Mesendoderm (in vitro differentiated cells): ENCODE results near the gene GPR156.

Experiments
- DNase-seq: peaks from one replicate; pipeline ENCODE4 v3.0.0; 2013
- H2AK5ac ChIP-seq: 2 replicates; pipeline ENCODE4 v1.6.1; 2013; ENCODE audit warnings: low read length, inconsistent platforms
- H2BK120ac ChIP-seq: 2 replicates; pipeline ENCODE4 v1.6.1; 2013; ENCODE audit warnings: low read depth, mild to moderate bottlenecking, low read length, moderate library complexity, mixed read lengths
- H2BK15ac ChIP-seq: replicated peaks from 2 replicates; pipeline ENCODE4 v1.6.1; 2013; ENCODE audit warnings: low read depth, mild to moderate bottlenecking, moderate library complexity
- H2BK5ac ChIP-seq: 2 replicates; pipeline ENCODE4 v1.6.1; 2013; ENCODE audit warnings: low read length, inconsistent platforms
- H3K18ac ChIP-seq: 2 replicates; pipeline ENCODE4 v1.6.1; 2013; ENCODE audit warnings: mild to moderate bottlenecking, low read length, mixed read lengths
- H3K23ac ChIP-seq: one replicate; pipeline ENCODE4 v1.6.1; 2013; ENCODE audit warnings: low read length
- H3K27ac ChIP-seq: 2 replicates; pipeline ENCODE4 v1.5.1; 2013; ENCODE audit warnings: low read depth, mild to moderate bottlenecking, inconsistent platforms, low read length, moderate library complexity
- H3K27me3 ChIP-seq: 2 replicates; pipeline ENCODE4 v1.6.1; 2013; ENCODE audit warnings: low read length, control low read depth, mild to moderate bottlenecking, inconsistent platforms; ENCODE audit not compliant: insufficient read depth, poor library complexity
- H3K36me3 ChIP-seq: 2 replicates; pipeline ENCODE4 v1.6.1; 2013; ENCODE audit warnings: low read length, inconsistent platforms; ENCODE audit not compliant: control insufficient read depth, insufficient read depth
- H3K4ac ChIP-seq: one replicate; pipeline ENCODE4 v1.6.1; 2013; ENCODE audit warnings: low read depth, mild to moderate bottlenecking, low read length, moderate library complexity
- H3K4me1 ChIP-seq: 2 replicates; pipeline ENCODE4 v1.6.1; 2013; ENCODE audit warnings: low read depth, low read length, inconsistent platforms; ENCODE audit not compliant: control insufficient read depth
- H3K4me2 ChIP-seq: 2 replicates; pipeline ENCODE4 v1.6.1; 2013; ENCODE audit warnings: low read length
- H3K4me3 ChIP-seq: 2 replicates; pipeline ENCODE4 v1.5.1; 2013; ENCODE audit warnings: mild to moderate bottlenecking, low read length
- H3K56ac ChIP-seq: one replicate; pipeline ENCODE4 v1.6.1; 2013; ENCODE audit warnings: low read length
- H3K79me1 ChIP-seq: 2 replicates; pipeline ENCODE4 v1.6.1; 2013; ENCODE audit warnings: low read length, inconsistent platforms
- H3K79me2 ChIP-seq: 2 replicates; pipeline ENCODE4 v1.6.1; 2013; ENCODE audit warnings: mild to moderate bottlenecking, low read length; ENCODE audit not compliant: control insufficient read depth, insufficient read depth
- H3K9ac ChIP-seq: 2 replicates; pipeline ENCODE4 v1.6.1; 2013; ENCODE audit warnings: low read length, inconsistent platforms
- H4K5ac ChIP-seq: one replicate; pipeline ENCODE4 v1.6.1; 2013; ENCODE audit warnings: low read length
- H4K8ac ChIP-seq: one replicate; pipeline ENCODE4 v1.6.1; 2013; ENCODE audit warnings: low read depth, mild to moderate bottlenecking, control low read depth, low read length, moderate library complexity
- WGBS: extraction: QIAGEN DNeasy Blood & Tissue Kit; methylation state at CpG from one replicate; pipeline ENCODE4 v1.1.7; 2013; ENCODE audit warnings: low lambda C conversion rate, missing lambda C conversion rate; ENCODE audit not compliant: insufficient coverage; ENCODE audit errors: extremely low coverage; 5-methylcytosine and 5-hydroxymethylcytosine counted together

Gene GPR156

GRCh38 chr3:120142236-120142635 lies 142.8 kb downstream of the GPR156 start:
- Histone ChIP-seq H3K23ac (no peak overlapping the region), H3K18ac (no peak overlapping the region), H3K79me1 (no peaks in the 10 kb centered on the region), H3K4me1 (peaks cover 4% of the 10 kb centered on the region), H2BK120ac (no peak overlapping the region), H2BK15ac (no peak overlapping the region), H4K8ac (no peak overlapping the region), H3K56ac (no peak overlapping the region), H3K4me2 (no peak overlapping the region), H2AK5ac (no peak overlapping the region), H3K79me2 (no peaks in the 10 kb centered on the region), H3K27ac (no peak overlapping the region), H3K27me3 (no peaks in the 10 kb centered on the region), H3K4me3 (no peak overlapping the region), H3K9ac (no peak overlapping the region), H4K5ac (no peak overlapping the region), H2BK5ac (no peak overlapping the region), H3K36me3 (no peaks in the 10 kb centered on the region), H3K4ac (no peak overlapping the region)
- DNase-seq, result no peak
- WGBS, result no CpG with 5 or more reads among the region's 4 CpGs

DNA sequence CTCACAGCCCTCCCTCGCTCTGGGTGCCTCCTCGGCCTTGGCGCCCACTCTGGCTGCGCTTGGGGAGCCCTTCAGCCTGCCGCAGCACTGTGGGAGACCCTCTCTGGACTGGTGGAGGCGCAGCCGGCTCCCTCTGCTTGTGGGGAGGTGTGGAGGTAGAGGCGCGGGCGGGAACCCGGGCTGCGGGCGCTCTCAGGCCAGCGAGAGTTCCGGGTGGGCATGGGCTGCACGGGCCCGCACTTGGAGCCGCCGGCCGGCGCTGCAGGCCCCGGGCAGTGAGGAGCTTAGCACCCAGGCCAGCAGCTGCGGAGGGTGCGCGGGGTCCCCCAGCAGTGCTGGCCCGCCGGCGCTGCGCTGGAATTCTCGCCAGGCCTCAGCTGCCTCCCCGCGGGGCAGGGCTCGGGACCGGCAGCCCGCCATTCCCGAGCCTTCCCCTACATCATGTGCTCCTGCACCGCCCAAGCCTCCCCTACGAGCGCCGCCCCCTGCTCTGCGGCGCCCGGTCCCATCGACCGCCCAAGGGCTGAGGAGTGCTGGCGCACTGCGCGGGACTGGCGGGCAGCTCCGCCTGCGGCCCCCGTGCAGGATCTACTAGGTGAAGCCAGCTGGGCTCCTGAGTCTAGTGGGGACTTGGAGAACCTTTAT lies 144.8 kb downstream of the GPR156 start:
- no CpG with 5 or more reads among the region's 52 CpGs for WGBS
- no peak overlapping the region for H3K23ac ChIP-seq
- no peak overlapping the region for H3K9ac ChIP-seq
- no peak overlapping the region for H2AK5ac ChIP-seq
- H4K8ac ChIP-seq, result no peak overlapping the region
- no peak overlapping the region for H3K4me2 ChIP-seq
- no peaks in the 10 kb centered on the region for H3K79me2 ChIP-seq
- H3K27me3 ChIP-seq, result no peaks in the 10 kb centered on the region
- H3K4me3 ChIP-seq, result no peak overlapping the region
- no peak overlapping the region for H2BK15ac ChIP-seq
- no peak overlapping the region for H3K18ac ChIP-seq
- no peak overlapping the region for H3K27ac ChIP-seq
- H3K4me1 ChIP-seq, result no peaks in the 10 kb centered on the region
- H3K36me3 ChIP-seq, result no peaks in the 10 kb centered on the region
- no peak overlapping the region for H3K4ac ChIP-seq
- H3K56ac ChIP-seq, result no peak overlapping the region
- no peak overlapping the region for H2BK5ac ChIP-seq
- no peaks in the 10 kb centered on the region for H3K79me1 ChIP-seq
- DNase-seq, result no peak
- H4K5ac ChIP-seq, result no peak overlapping the region
- H2BK120ac ChIP-seq, result no peak overlapping the region

DNA sequence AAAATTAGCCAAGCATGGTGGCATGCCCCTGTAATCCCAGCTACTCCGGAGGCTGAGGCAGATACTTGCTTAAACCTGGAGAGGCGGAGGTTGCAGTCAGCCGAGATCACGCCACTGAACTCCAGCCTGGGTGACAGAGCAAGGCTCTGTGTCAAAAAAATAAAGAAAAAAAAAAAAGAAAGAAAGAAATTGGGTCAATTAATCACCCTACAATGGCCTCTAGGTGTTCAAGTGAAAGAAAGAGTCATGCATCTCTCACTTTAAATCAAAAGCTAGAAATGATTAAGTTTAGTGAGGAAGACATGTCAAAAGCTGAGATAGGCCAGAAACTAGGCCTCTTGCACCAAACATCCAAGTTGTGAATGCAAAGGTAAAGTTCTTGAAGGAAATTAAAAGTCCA lies 145.9 kb downstream of the GPR156 start:
- H2BK15ac ChIP-seq, result no peak overlapping the region
- H3K23ac ChIP-seq, result no peak overlapping the region
- no peak overlapping the region for H3K9ac ChIP-seq
- no peaks in the 10 kb centered on the region for H3K79me2 ChIP-seq
- H3K4ac ChIP-seq, result no peak overlapping the region
- H3K27me3 ChIP-seq, result no peaks in the 10 kb centered on the region
- H3K4me1 ChIP-seq, result no peaks in the 10 kb centered on the region
- WGBS, result no CpG with 5 or more reads among the region's 4 CpGs
- H3K79me1 ChIP-seq, result no peaks in the 10 kb centered on the region
- H3K27ac ChIP-seq, result no peak overlapping the region
- no peak overlapping the region for H2AK5ac ChIP-seq
- H2BK120ac ChIP-seq, result no peak overlapping the region
- no peak overlapping the region for H4K5ac ChIP-seq
- no peak overlapping the region for H3K4me2 ChIP-seq
- H2BK5ac ChIP-seq, result no peak overlapping the region
- no peak overlapping the region for H3K56ac ChIP-seq
- no peak overlapping the region for H3K18ac ChIP-seq
- no peak overlapping the region for H3K4me3 ChIP-seq
- no peaks in the 10 kb centered on the region for H3K36me3 ChIP-seq
- no peak overlapping the region for H4K8ac ChIP-seq
- no peak for DNase-seq

GRCh38 chr3:120137548-120137947 lies 147.5 kb downstream of the GPR156 start:
- no peak for DNase-seq
- Histone ChIP-seq H3K36me3 (no peaks in the 10 kb centered on the region), H2BK120ac (no peak overlapping the region), H3K79me1 (no peaks in the 10 kb centered on the region), H3K79me2 (no peaks in the 10 kb centered on the region), H3K4me1 (no peaks in the 10 kb centered on the region), H2AK5ac (no peak overlapping the region), H3K27me3 (no peaks in the 10 kb centered on the region), H2BK15ac (no peak overlapping the region), H2BK5ac (no peak overlapping the region), H3K27ac (no peak overlapping the region), H4K5ac (no peak overlapping the region), H3K23ac (no peak overlapping the region), H3K56ac (no peak overlapping the region), H3K4me2 (no peak overlapping the region), H3K4me3 (no peak overlapping the region), H3K9ac (no peak overlapping the region), H4K8ac (no peak overlapping the region), H3K4ac (no peak overlapping the region), H3K18ac (no peak overlapping the region)
- no CpG with 5 or more reads among the region's 2 CpGs for WGBS

DNA sequence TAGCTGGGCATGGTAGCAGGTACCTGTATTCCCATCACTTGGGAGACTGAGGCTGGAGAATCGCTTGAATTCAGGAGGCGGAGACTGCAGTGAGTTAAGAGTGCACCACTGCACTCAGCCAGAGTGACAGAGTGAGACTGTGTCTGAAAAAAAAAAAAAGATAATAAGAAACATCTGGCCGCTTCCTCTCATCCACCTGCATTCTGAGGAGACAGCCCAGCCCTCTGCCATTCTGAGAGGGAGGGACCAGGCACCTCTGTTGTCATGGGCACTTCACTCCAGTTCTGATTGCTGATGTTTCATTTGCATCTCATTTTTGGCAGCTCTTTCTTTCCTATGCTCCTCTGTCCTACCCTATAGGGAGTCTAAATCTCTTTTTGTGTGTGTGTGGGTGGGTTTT lies 154.4 kb downstream of the GPR156 start:
- no peak overlapping the region for H3K9ac ChIP-seq
- no peaks in the 10 kb centered on the region for H3K27me3 ChIP-seq
- no peak overlapping the region for H3K4ac ChIP-seq
- H3K23ac ChIP-seq, result no peak overlapping the region
- WGBS, result no CpG with 5 or more reads among the region's 3 CpGs
- H4K5ac ChIP-seq, result no peak overlapping the region
- no peak overlapping the region for H3K4me2 ChIP-seq
- DNase-seq, result no peak
- no peaks in the 10 kb centered on the region for H3K36me3 ChIP-seq
- no peaks in the 10 kb centered on the region for H3K79me2 ChIP-seq
- H3K27ac ChIP-seq, result no peak overlapping the region
- H2BK5ac ChIP-seq, result no peak overlapping the region
- no peaks in the 10 kb centered on the region for H3K4me1 ChIP-seq
- no peaks in the 10 kb centered on the region for H3K79me1 ChIP-seq
- no peak overlapping the region for H4K8ac ChIP-seq
- H3K18ac ChIP-seq, result no peak overlapping the region
- H3K4me3 ChIP-seq, result no peak overlapping the region
- no peak overlapping the region for H2AK5ac ChIP-seq
- H2BK120ac ChIP-seq, result no peak overlapping the region
- no peak overlapping the region for H3K56ac ChIP-seq
- H2BK15ac ChIP-seq, result no peak overlapping the region
